CD4-positive, alpha-beta T cell treated with Interferon alpha-2 for 1 hour (primary cell): ENCODE data around the gene ARHGEF10L.
"Not testable (repeated sequence)": the region's sequence is repeated elsewhere in the genome, so short reads cannot be mapped to it uniquely, and the experiment has no call there.

Experiments
- DNase-seq, 2 donors: peaks; one replicate each; pipeline ENCODE4 v3.0.0-alpha.2; 2020 to 2022

The ARHGEF10L gene

GRCh38 chr1:17615157-17615556, 75.7 kb downstream of the ARHGEF10L start:
- DNase-seq = peak in 1 of 2 donors; percentile 29

DNA sequence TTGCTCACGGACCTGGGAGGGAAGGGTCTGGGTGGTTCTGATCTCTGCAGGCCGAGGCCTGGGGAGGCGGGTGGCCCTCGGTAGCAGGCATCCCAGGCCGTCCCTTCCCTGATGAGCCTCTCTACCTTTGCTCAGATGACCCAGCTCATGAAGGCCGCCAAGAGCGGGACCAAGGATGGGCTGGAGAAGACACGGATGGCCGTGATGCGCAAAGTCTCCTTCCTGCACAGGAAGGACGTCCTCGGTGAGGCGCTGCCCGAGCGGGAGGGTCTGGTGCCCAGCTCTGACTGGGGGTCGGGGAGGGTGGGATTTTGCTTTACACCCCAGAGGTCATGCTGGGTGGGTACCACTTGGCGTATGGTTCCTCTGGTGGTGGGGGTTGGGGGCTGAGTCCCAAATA, 76.5 kb downstream of the ARHGEF10L start:
- no peak for DNase-seq

- DNase-seq = no peak
Measured at GRCh38 chr1:17616731-17617279, 77.3 kb downstream of the ARHGEF10L start.

- no peak for DNase-seq
Measured at GRCh38 chr1:17617787-17618557, 78.5 kb downstream of the ARHGEF10L start.

DNA sequence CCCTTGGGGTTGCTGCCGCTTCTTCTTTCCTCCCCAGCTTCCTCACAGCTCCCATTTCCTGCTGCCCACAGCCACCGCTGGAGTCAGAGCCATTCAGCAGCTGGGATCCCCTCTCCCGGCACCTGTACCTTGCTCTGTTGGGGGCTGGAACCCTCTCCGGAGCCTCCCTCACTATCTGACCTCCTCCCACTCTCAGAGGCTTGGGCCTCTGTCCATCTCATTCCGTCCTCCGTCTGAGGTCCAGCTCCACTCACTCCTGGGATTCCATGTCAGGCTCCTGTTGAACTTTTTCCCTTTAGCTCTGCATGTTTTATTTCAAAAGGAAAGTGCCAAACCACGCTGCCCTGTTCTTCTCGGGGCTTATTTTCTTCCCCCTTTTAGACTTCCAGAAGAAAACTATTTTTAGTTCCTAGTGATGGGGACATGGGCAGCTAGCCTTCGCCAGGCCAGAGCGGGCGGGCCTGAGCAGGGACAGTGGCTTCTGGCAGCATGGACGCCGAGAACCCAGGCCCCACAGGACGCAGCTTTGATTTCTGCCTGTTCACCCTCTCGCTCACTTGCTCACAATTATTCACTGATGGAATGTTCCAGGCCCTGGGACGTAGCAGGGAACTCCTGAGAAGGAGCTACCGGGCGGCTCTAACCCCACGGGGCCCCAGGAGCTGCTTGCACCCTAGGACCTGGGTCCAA, 79.2 kb downstream of the ARHGEF10L start:
- no peak for DNase-seq

DNA sequence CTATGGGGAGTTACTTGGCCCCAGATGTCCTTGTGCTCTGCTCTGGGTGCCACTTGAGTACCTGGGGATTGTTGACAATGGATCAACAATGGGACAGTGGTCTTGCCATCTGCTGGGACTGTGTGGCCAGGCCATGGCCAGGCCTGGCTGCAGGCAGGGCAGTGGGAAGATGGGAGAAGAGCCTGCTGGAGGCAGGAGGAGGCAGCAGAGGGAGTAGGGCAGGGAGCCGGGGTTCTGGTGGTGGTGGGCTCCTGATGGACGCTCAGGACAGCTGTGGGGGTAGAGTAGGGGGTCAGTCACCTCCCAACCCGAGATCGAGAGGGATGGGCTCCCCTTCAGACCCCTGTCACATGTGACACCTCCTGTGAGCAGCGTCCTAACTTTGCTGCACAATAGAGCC, 81.0 kb downstream of the ARHGEF10L start:
- DNase-seq = no peak

DNA sequence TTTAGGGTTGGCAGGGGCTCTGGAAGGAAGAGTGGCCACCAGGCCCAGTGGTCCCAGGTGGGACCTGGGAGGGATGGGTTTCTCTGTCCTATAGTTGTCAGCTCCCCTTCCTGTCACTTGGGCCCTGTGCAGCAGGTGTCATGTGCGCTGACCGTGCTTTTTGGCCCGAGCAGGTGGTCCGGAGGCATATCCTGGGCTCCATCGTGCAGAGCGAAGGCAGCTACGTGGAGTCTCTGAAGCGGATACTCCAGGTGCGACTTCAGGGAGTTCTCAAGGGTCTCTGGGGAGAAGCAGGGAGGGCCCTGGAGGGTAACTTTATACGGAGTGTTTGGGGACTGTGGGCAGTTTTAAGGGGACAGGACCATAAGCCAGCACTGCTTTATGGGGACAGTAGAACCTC, 82.2 kb downstream of the ARHGEF10L start:
- no peak for DNase-seq

GRCh38 chr1:17622823-17623222, 83.3 kb downstream of the ARHGEF10L start:
- no peak for DNase-seq

GRCh38 chr1:17624611-17625233, 85.2 kb downstream of the ARHGEF10L start:
- no peak for DNase-seq

GRCh38 chr1:17627239-17628052, 87.9 kb downstream of the ARHGEF10L start:
- no peak for DNase-seq

DNA sequence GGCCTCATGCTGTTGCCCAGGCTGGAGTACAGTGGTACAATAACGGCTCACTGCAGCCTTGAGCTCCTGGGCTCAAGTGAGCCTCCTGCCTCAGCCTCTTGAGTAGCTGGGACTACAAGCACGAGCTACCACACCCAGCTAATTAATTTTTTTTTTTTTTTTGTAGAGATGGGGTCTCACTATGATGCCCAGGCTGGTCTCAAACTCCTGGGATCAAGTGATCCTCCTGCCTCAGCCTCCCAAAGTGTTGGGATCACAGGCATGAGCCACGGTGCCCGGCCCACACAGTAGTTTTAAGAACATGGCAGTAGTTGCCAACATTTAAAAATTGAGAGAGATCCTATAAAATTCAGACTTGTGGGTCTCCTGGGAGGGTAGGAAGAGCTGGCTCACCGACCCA, 89.5 kb downstream of the ARHGEF10L start:
- not testable (repeated sequence) for DNase-seq

DNA sequence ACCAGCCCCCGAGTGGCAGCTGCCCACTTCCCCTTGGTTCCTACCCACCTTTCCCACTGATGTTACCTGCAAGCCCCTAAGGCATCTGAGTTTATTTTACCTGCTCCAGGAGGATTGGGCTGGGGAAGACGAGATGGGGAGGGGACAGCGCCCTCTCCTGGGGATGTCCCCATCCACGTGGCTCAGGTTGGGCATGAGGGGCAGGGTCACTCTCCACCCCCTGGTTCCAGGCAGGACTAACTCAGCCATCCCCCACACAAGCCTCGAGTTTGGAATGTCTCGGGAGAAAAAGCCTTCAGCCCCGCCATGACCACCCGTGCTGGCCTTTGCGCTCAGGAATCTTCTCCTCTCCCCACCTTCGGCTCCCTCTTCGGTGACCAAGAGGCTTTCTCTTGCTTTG, 90.0 kb downstream of the ARHGEF10L start:
- no peak for DNase-seq

- DNase-seq = peak; percentile 40 to 81
Measured at GRCh38 chr1:17630048-17630830, 90.7 kb downstream of the ARHGEF10L start.

DNA sequence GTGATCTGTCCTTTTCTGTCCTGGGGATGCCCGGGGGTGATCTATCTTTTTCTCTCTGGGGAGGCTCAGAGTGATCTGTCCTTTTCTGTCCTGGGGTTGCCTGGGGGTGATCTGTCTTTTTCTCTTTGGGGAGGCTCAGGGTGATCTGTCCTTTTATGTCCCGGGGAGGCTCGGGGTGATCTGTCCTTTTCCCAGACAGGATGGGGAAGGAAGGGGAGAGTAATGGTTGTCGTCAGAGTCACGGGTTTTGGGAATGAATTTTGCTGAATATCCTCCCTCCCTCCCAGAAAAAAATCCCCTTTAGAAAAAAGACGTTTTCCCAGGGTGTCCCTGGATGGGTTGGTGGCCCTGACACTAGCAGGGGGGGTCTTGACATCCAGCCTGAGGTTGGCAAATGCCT, 91.5 kb downstream of the ARHGEF10L start:
- peak in 1 of 2 donors; percentile 17 for DNase-seq

DNA sequence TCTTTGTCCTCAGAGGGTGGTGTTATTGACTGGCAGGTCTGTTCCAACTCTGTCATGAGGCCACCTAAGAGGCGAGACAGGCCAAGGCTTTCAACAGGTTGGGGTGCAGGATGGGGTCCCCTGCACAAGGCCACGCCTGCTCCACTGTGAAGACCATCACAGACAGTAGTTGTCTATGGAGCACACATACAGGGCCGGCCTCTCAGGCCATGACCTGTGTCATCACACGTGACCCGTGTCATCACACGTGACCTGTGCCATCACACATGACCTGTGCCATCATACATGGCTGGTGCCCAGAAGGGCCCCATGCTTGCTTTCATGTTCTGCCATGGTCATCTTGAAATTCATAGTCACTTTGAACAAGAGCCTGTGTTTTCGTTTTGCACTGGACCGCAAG, 91.9 kb downstream of the ARHGEF10L start:
- no peak for DNase-seq

- DNase-seq = no peak
Measured at GRCh38 chr1:17632106-17632505, 92.6 kb downstream of the ARHGEF10L start.

GRCh38 chr1:17632541-17633184, 93.2 kb downstream of the ARHGEF10L start:
- no peak for DNase-seq

DNA sequence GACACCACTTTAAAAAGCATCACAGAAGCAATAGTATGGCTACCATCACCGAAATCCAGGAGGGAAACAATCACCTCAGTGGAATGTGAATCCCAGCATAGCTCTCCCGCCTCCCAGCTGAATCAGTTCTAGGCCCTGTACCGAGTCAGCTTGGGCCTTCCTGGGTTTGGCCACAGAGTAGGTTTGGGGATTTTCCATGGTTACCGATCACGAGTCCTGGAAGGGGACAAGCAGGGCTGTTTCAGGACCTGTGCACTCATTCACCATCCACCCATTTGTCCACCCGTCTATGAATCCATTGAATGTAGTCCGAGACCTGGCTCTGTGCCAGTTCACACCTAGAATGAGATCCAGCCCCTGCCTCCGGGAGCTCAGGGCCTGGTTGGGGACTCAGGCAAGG, 94.2 kb downstream of the ARHGEF10L start:
- DNase-seq = no peak

GRCh38 chr1:17635276-17635675, 95.8 kb downstream of the ARHGEF10L start:
- no peak for DNase-seq

GRCh38 chr1:17635811-17636210, 96.3 kb downstream of the ARHGEF10L start:
- peak; percentile 23 to 75 for DNase-seq

- DNase-seq = no peak
Measured at GRCh38 chr1:17636612-17637011, 97.1 kb downstream of the ARHGEF10L start.
